Panc1 (cell line): ENCODE data around the gene GCH1. TPM values are rescaled to one million over a fixed set of nuclear protein-coding genes. Genes with fewer than 3 reads are reported as not detected.

Source experiments
- ATAC-seq: fragments of 200-7000 bp; cut with Tn5 transposase; 2 replicates; pipeline ENCODE4 v1.9.1; 2020; ENCODE audit warnings: mild to moderate bottlenecking, moderate library complexity
- BruUV-seq: library from RNA; stranded (reverse); fragments of 400-500 nt; replicated peaks from 2 replicates; lab custom pipeline; 2021; lab: Mats Ljungman, UMichigan
- CTCF ChIA-PET: fragments of 300-600 bp; sonication (Branson Sonifier 250); formaldehyde crosslinking; loops from one replicate; lab custom pipeline; 2022; ENCODE audit warnings: antibody characterized with exemption; lab: Charles Lee
- POLR2A ChIA-PET: fragments of 300-600 bp; sonication (Branson Sonifier 250); formaldehyde crosslinking; loops from one replicate; lab custom pipeline; 2022; ENCODE audit warnings: antibody characterized with exemption; lab: Charles Lee
- DNase-seq: peaks from one replicate; pipeline ENCODE4 v3.0.0-alpha.2; 2010; ENCODE audit warnings: low read depth, low spot score
- H3K27ac ChIP-seq: 2 replicates; pipeline ENCODE4 v1.5.1; 2011; ENCODE audit warnings: mild to moderate bottlenecking, low read length, inconsistent platforms
- H3K27me3 ChIP-seq: fragments of 200-500 bp; sonication (Bioruptor generic); 2 replicates; pipeline ENCODE4 v1.6.0; 2014; ENCODE audit warnings: low read length, inconsistent platforms; ENCODE audit not compliant: control insufficient read depth, insufficient read depth
- H3K36me3 ChIP-seq: fragments of 200-500 bp; sonication (Bioruptor generic); 2 replicates; pipeline ENCODE4 v1.5.1; 2014; ENCODE audit warnings: inconsistent platforms, mild to moderate bottlenecking, low read length, moderate library complexity; ENCODE audit not compliant: control insufficient read depth, insufficient read depth
- H3K4me1 ChIP-seq: 2 replicates; pipeline ENCODE4 v1.5.1; 2011; ENCODE audit warnings: inconsistent platforms, mild to moderate bottlenecking, low read length, moderate library complexity; ENCODE audit not compliant: control insufficient read depth, insufficient read depth
- H3K4me3 ChIP-seq, 2 experiments: 2 replicates each; pipeline ENCODE4 v1.5.1; 2011 to 2012; ENCODE audit warnings: low read depth in 2 of 2, low read length in 2 of 2, mild to moderate bottlenecking in 2 of 2, inconsistent platforms in 1 of 2, moderate library complexity in 1 of 2
- H3K9me3 ChIP-seq: fragments of 200-500 bp; sonication (Bioruptor generic); 2 replicates; pipeline ENCODE4 v1.5.1; 2014; ENCODE audit warnings: low read depth, mild to moderate bottlenecking, inconsistent platforms, low read length, moderate library complexity; ENCODE audit not compliant: control insufficient read depth, insufficient read depth
- POLR2AphosphoS5 ChIP-seq: IDR thresholded peaks from 2 replicates; pipeline ENCODE4 v1.6.1; 2012; ENCODE audit warnings: mild to moderate bottlenecking, low read depth, low read length, moderate library complexity
- SIN3A ChIP-seq: IDR thresholded peaks from 2 replicates; pipeline ENCODE4 v1.6.1; 2012; ENCODE audit warnings: low read depth, mild to moderate bottlenecking, low read length, moderate library complexity, borderline replicate concordance; ENCODE audit not compliant: insufficient read depth
- TCF7L2 ChIP-seq: IDR thresholded peaks from 2 replicates; pipeline ENCODE4 v1.6.1; 2011; ENCODE audit warnings: mild to moderate bottlenecking, low read depth, low read length, inconsistent platforms
- in situ Hi-C: cut with HindIII; loops from 2 replicates; pipeline ENCODE4 v1.10.0; 2016; ENCODE audit warnings: low sequenced_read_pairs, low pct_unique_long_range_greater_than_20kb
- intact Hi-C: fragments of 100-400 bp; cut with micrococcal nuclease; formaldehyde crosslinking; loops from one replicate; pipeline ENCODE4 v1.10.0; 2022; ENCODE audit not compliant: unreplicated experiment
- total RNA-seq: library from RNA; stranded (reverse); gene quantifications from one replicate; pipeline ENCODE4 v1.2.1, GENCODE V29; 2021; ENCODE audit not compliant: unreplicated experiment
- TF ChIP-seq, protein P1 (sequence below), 2 experiments: IDR thresholded peaks; 2 replicates each; pipeline ENCODE4 v1.6.1; 2011 to 2012; ENCODE audit warnings: low read depth in 2 of 2, control low read depth in 1 of 2, low read length in 1 of 2, mild to moderate bottlenecking in 1 of 2, moderate library complexity in 1 of 2; ENCODE audit not compliant: insufficient read depth in 1 of 2
- TF ChIP-seq, protein P2 (sequence below): fragments of 450-650 bp; IDR thresholded peaks from 2 replicates; pipeline ENCODE4 v1.5.1; 2017; ENCODE audit warnings: mild to moderate bottlenecking

GCH1 gene
- total RNA-seq, 1 experiment from 2014 or later = 3.6 TPM

DNA sequence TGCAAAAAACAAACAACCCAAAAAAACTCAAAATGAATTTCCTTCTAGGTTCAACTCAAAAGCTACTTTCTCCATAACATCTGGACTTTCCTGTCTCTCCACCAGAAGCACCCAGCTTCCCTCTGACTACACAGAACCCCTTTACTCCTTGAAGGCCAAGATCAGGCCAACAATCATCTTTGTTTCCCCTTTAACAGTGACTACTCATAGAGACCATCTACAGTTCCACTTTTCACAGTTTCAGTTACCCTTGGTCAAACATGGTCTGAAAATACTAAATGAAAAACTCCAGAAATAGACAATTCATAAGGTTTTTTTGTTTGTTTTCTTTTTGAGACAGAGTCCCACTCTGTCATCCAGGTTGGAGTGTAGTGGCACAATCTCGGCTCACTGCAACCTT lies 11.8 kb downstream of the GCH1 start:
- ChIA-PET CTCF (no interaction called here), POLR2A (no interaction called here)
- intact Hi-C loops (loop anchor here (10.0 kb wide), 1 partner anchor 326 kb away; the partner anchor contains the start of gene SAMD4A), in situ Hi-C loops (no loop called here)
- ATAC-seq (no peak), DNase-seq (no peak)
- no TSS peak for BruUV-seq
- no peak for TF ChIP-seq POLR2AphosphoS5
- no peak overlapping the region for H3K27ac ChIP-seq
- no peaks in the 10 kb centered on the region for H3K4me1 ChIP-seq
- H3K4me3 ChIP-seq = no peak overlapping the region
- no peaks in the 10 kb centered on the region for H3K36me3 ChIP-seq
- no peaks in the 10 kb centered on the region for H3K9me3 ChIP-seq
- H3K27me3 ChIP-seq = no peaks in the 10 kb centered on the region

DNA sequence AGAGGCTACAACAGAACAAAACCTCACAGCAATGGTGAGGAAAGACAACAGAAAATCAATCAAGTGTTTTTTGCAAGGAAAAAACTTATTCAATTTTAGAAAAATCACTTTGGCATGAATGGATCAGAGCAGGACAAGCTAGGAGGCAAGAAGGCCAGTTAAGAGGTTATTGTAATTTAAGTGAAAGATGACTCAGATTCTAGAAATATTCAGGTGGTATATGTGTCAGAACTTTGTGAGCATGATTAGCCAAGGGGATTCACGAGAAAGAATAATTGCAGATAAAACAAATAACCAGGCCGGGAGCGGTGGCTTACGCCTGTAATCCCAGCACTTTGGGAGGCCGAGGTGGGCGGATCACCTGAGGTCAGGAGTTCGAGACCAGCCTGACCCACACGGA lies 12.7 kb downstream of the GCH1 start:
- no peaks in the 10 kb centered on the region for H3K27me3 ChIP-seq
- H3K36me3 ChIP-seq = no peaks in the 10 kb centered on the region
- no peak for DNase-seq
- TF ChIP-seq, protein P1, sequence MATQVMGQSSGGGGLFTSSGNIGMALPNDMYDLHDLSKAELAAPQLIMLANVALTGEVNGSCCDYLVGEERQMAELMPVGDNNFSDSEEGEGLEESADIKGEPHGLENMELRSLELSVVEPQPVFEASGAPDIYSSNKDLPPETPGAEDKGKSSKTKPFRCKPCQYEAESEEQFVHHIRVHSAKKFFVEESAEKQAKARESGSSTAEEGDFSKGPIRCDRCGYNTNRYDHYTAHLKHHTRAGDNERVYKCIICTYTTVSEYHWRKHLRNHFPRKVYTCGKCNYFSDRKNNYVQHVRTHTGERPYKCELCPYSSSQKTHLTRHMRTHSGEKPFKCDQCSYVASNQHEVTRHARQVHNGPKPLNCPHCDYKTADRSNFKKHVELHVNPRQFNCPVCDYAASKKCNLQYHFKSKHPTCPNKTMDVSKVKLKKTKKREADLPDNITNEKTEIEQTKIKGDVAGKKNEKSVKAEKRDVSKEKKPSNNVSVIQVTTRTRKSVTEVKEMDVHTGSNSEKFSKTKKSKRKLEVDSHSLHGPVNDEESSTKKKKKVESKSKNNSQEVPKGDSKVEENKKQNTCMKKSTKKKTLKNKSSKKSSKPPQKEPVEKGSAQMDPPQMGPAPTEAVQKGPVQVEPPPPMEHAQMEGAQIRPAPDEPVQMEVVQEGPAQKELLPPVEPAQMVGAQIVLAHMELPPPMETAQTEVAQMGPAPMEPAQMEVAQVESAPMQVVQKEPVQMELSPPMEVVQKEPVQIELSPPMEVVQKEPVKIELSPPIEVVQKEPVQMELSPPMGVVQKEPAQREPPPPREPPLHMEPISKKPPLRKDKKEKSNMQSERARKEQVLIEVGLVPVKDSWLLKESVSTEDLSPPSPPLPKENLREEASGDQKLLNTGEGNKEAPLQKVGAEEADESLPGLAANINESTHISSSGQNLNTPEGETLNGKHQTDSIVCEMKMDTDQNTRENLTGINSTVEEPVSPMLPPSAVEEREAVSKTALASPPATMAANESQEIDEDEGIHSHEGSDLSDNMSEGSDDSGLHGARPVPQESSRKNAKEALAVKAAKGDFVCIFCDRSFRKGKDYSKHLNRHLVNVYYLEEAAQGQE (IDR thresholded peaks at IDR 0.05; ENCODE audit: insufficient read depth in 1 of 2, low read depth in 2 of 2, low read length in 1 of 2) = no peak
- TF ChIP-seq TCF7L2 = no peak
- TF ChIP-seq, protein P2, sequence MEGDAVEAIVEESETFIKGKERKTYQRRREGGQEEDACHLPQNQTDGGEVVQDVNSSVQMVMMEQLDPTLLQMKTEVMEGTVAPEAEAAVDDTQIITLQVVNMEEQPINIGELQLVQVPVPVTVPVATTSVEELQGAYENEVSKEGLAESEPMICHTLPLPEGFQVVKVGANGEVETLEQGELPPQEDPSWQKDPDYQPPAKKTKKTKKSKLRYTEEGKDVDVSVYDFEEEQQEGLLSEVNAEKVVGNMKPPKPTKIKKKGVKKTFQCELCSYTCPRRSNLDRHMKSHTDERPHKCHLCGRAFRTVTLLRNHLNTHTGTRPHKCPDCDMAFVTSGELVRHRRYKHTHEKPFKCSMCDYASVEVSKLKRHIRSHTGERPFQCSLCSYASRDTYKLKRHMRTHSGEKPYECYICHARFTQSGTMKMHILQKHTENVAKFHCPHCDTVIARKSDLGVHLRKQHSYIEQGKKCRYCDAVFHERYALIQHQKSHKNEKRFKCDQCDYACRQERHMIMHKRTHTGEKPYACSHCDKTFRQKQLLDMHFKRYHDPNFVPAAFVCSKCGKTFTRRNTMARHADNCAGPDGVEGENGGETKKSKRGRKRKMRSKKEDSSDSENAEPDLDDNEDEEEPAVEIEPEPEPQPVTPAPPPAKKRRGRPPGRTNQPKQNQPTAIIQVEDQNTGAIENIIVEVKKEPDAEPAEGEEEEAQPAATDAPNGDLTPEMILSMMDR = no peak
- TF ChIP-seq POLR2AphosphoS5 = no peak
- TF ChIP-seq SIN3A = no peak
- in situ Hi-C loops (no loop called here), intact Hi-C loops (loop anchor here (10.0 kb wide), 1 partner anchor 325 kb away; the partner anchor contains the start of gene SAMD4A)
- POLR2A ChIA-PET = no interaction called here
- no peaks in the 10 kb centered on the region for H3K9me3 ChIP-seq
- ATAC-seq = no peak
- H3K4me1 ChIP-seq = no peaks in the 10 kb centered on the region
- H3K4me3 ChIP-seq = no peak overlapping the region
- H3K27ac ChIP-seq = no peak overlapping the region
- CTCF ChIA-PET = no interaction called here
- BruUV-seq = no TSS peak

DNA sequence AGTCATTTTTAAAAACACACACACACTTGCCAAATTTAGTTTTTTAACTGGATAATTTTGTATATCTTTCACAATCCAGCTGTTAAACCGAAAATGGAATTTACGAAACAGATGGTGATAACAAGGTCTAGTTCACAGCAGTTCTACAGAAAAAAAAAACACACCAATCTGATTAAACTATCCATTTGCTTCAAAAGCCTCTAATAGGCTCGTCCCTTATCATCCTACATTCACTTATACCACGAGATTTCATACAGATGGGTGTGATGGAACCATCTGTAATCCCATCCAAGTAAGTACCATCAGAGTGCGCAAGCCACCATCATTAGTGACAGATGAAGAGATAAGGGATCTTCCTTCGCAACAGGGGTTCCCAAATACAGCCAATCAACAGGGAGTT lies 20.1 kb downstream of the GCH1 start:
- CTCF ChIA-PET = interaction anchor here (0.7 kb wide), 1 partner anchor 15 kb away, joined by 4 read pairs; no protein-coding TSS in a partner anchor
- ATAC-seq (no peak), DNase-seq (no peak)
- no peak overlapping the region for H3K27ac ChIP-seq
- intact Hi-C loops = no loop called here
- H3K36me3 ChIP-seq = no peaks in the 10 kb centered on the region
- BruUV-seq = no TSS peak
- TF ChIP-seq POLR2AphosphoS5 = no peak
- no peak for TF ChIP-seq TCF7L2
- TF ChIP-seq SIN3A = no peak
- TF ChIP-seq, protein P1 (IDR thresholded peaks at IDR 0.05; ENCODE audit: insufficient read depth in 1 of 2, low read depth in 2 of 2, low read length in 1 of 2) = no peak
- TF ChIP-seq, protein P2 = no peak
- POLR2A ChIA-PET = no interaction called here
- no peaks in the 10 kb centered on the region for H3K4me1 ChIP-seq
- H3K4me3 ChIP-seq = no peak overlapping the region
- in situ Hi-C loops = no loop called here
- H3K9me3 ChIP-seq = no peaks in the 10 kb centered on the region
- H3K27me3 ChIP-seq = no peaks in the 10 kb centered on the region
